Breast epithelium (tissue), 3 donors: ENCODE data around the gene WNK2.

Experiments used
- POLR2A ChIP-seq: fragments of 450-650 bp; IDR thresholded peaks from one replicate; pipeline ENCODE4 v1.6.1; 2016; ENCODE audit warnings: antibody characterized with exemption, mild to moderate bottlenecking, moderate library complexity
- TF ChIP-seq, protein P1 (sequence below), 3 donors: fragments of 450-650 bp; IDR thresholded peaks; one replicate each; pipeline ENCODE4 v1.5.1; 2016 to 2017; ENCODE audit warnings: antibody characterized with exemption in 3 of 3, mild to moderate bottlenecking in 3 of 3, moderate library complexity in 3 of 3

DNA sequence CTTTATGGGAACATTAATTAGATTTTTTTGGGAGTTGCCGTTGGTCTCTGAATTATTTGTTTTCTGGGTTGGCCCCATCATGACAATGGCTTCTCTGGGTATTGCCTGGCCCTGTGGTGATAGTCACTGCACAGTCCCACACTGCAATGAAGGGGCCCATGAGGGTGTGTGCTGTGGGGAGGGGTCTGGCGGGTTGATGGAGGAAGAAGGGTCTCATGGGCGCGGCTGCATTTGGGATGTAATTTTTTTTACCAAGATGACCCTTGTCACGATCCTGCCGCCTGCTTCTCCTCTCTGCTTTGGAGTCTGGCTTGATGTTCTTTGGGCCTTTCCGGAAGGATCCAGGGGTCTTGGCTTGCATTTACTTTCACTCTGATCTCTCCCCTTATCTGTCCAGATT, 44.1 kb downstream of the WNK2 start:
- no peak for TF ChIP-seq POLR2A
- TF ChIP-seq, protein P1, sequence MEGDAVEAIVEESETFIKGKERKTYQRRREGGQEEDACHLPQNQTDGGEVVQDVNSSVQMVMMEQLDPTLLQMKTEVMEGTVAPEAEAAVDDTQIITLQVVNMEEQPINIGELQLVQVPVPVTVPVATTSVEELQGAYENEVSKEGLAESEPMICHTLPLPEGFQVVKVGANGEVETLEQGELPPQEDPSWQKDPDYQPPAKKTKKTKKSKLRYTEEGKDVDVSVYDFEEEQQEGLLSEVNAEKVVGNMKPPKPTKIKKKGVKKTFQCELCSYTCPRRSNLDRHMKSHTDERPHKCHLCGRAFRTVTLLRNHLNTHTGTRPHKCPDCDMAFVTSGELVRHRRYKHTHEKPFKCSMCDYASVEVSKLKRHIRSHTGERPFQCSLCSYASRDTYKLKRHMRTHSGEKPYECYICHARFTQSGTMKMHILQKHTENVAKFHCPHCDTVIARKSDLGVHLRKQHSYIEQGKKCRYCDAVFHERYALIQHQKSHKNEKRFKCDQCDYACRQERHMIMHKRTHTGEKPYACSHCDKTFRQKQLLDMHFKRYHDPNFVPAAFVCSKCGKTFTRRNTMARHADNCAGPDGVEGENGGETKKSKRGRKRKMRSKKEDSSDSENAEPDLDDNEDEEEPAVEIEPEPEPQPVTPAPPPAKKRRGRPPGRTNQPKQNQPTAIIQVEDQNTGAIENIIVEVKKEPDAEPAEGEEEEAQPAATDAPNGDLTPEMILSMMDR (IDR thresholded peaks at IDR 0.05): no peak
